ENCODE measurements around the gene RNF175.

Gene RNF175

GRCh38 chr4:153790962-153791551 is 31.2 kb upstream of the RNF175 start:
- Histone ChIP-seq H3K9me3 (no peaks in the 10 kb centered on the region), H3K4me3 (ENCODE audit: low read depth, low read length) (no peak overlapping the region), H3K36me3 (no peaks in the 10 kb centered on the region), H3K27me3 (peaks cover 98% of the 10 kb centered on the region), H3K4me1 (no peaks in the 10 kb centered on the region)
- DNase-seq, result peak; percentile 21
- TF ChIP-seq, protein P1, sequence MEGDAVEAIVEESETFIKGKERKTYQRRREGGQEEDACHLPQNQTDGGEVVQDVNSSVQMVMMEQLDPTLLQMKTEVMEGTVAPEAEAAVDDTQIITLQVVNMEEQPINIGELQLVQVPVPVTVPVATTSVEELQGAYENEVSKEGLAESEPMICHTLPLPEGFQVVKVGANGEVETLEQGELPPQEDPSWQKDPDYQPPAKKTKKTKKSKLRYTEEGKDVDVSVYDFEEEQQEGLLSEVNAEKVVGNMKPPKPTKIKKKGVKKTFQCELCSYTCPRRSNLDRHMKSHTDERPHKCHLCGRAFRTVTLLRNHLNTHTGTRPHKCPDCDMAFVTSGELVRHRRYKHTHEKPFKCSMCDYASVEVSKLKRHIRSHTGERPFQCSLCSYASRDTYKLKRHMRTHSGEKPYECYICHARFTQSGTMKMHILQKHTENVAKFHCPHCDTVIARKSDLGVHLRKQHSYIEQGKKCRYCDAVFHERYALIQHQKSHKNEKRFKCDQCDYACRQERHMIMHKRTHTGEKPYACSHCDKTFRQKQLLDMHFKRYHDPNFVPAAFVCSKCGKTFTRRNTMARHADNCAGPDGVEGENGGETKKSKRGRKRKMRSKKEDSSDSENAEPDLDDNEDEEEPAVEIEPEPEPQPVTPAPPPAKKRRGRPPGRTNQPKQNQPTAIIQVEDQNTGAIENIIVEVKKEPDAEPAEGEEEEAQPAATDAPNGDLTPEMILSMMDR (IDR thresholded peaks at IDR 0.05; ENCODE audit: low read depth, low read length), result 0 out of 2 replicates have a peak, but pooled peaks have one; percentile 3

DNA sequence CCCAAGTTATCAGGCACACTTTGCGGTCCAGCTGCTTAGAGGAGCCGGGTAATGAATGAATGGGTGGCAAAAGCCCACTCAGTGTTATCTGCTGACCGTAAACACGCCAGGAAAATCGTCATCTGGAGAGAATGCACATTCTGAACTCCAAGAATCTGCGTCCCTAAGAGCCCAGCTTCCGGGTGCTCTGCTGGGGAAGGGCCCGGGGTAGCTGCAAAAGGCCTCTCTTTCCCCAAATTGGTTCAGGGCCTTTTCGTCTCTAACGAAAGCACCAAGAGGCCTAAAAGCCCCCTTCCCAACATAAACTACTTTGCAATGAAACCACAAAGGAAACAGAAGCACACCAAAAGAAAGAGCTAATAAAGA is 30.7 kb upstream of the RNF175 start:
- no peaks in the 10 kb centered on the region for H3K9me3 ChIP-seq
- no peaks in the 10 kb centered on the region for H3K36me3 ChIP-seq
- no peak overlapping the region for H3K4me3 ChIP-seq (ENCODE audit: low read depth, low read length)
- DNase-seq, result no peak
- H3K4me1 ChIP-seq, result no peaks in the 10 kb centered on the region
- peaks cover 97% of the 10 kb centered on the region for H3K27me3 ChIP-seq
- TF ChIP-seq, protein P1 (IDR thresholded peaks at IDR 0.05; ENCODE audit: low read depth, low read length), result no peak

GRCh38 chr4:153789741-153790499 is 30.1 kb upstream of the RNF175 start:
- DNase-seq, result no peak

GRCh38 chr4:153788413-153789276 is 28.8 kb upstream of the RNF175 start, which contains the start of gene SFRP2:
Gene SFRP2 (minus strand): TSS chr4:153789083. CDS start chr4:153788835, 248 bp downstream.
- TF ChIP-seq, protein P1 (IDR thresholded peaks at IDR 0.05; ENCODE audit: low read depth, low read length), result no peak
- H3K4me1 ChIP-seq, result no peaks in the 10 kb centered on the region
- no peaks in the 10 kb centered on the region for H3K9me3 ChIP-seq
- no peak within 1 kb of the TSS for H3K4me3 ChIP-seq (ENCODE audit: low read depth, low read length)
- H3K27me3 ChIP-seq, result peaks cover 86% of the 10 kb centered on the region
- no peak for DNase-seq
- H3K36me3 ChIP-seq, result no peaks in the 10 kb centered on the region

More at GRCh38 chr4:153789741-153790499, 30.1 kb upstream of the RNF175 start:
- peaks cover 92% of the 10 kb centered on the region for H3K27me3 ChIP-seq
- H3K36me3 ChIP-seq, result no peaks in the 10 kb centered on the region
- H3K4me3 ChIP-seq (ENCODE audit: low read depth, low read length), result no peak overlapping the region
- H3K4me1 ChIP-seq, result no peaks in the 10 kb centered on the region
- no peaks in the 10 kb centered on the region for H3K9me3 ChIP-seq
- TF ChIP-seq, protein P1 (IDR thresholded peaks at IDR 0.05; ENCODE audit: low read depth, low read length), result no peak

DNA sequence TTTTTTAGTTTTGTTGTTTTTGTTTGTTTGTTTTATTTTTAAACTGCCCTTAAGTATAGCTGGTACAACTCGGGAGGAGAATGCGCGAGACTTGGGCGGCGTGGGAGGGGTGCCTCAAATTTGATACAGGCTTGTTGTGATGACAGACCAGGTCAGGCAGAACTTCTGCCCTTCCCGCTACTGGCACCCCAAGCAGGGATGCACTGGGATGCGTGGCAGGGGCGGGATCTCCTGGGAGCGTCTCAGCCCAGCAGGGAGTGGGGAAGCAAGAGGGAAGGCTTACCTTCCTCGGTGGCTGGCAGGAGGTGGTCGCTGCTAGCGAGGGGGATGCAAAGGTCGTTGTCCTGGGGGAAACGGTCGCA is 28.2 kb upstream of the RNF175 start:
- Histone ChIP-seq H3K27me3 (peaks cover 81% of the 10 kb centered on the region), H3K36me3 (no peaks in the 10 kb centered on the region), H3K9me3 (no peaks in the 10 kb centered on the region), H3K4me1 (no peaks in the 10 kb centered on the region), H3K4me3 (ENCODE audit: low read depth, low read length) (no peak overlapping the region)
- DNase-seq, result no peak
- TF ChIP-seq, protein P1 (IDR thresholded peaks at IDR 0.05; ENCODE audit: low read depth, low read length), result no peak
